Karpas-422 (cell line): ENCODE data around the gene IFNL1. TPM values are rescaled to one million over a fixed set of nuclear protein-coding genes. Genes with fewer than 3 reads are reported as not detected.

Experiments
- DNase-seq: peaks from one replicate; pipeline ENCODE4 v3.0.0-alpha.2; 2015
- H2AFZ ChIP-seq: fragments of 200-600 bp; sonication (generic); 2 replicates; pipeline ENCODE4 v1.6.1; 2014; ENCODE audit warnings: antibody characterized with exemption, low read length, mixed read lengths
- H3K27ac ChIP-seq: fragments of 200-600 bp; sonication (generic); 2 replicates; pipeline ENCODE4 v1.5.1; 2014; ENCODE audit warnings: mild to moderate bottlenecking, low read length, moderate library complexity
- H3K27me3 ChIP-seq: fragments of 200-600 bp; sonication (generic); 2 replicates; pipeline ENCODE4 v1.6.1; 2014; ENCODE audit warnings: low read length, mixed read lengths
- H3K36me3 ChIP-seq: fragments of 200-600 bp; sonication (generic); 2 replicates; pipeline ENCODE4 v1.6.1; 2014; ENCODE audit warnings: low read length, mixed read lengths; ENCODE audit not compliant: insufficient read depth
- H3K4me1 ChIP-seq: fragments of 200-600 bp; sonication (generic); 2 replicates; pipeline ENCODE4 v1.6.1; 2014; ENCODE audit warnings: mild to moderate bottlenecking, low read length, mixed read lengths
- H3K4me2 ChIP-seq: fragments of 200-600 bp; sonication (generic); 2 replicates; pipeline ENCODE4 v1.6.1; 2014; ENCODE audit warnings: low read length, low read depth, mild to moderate bottlenecking; ENCODE audit not compliant: poor library complexity, severe bottlenecking
- H3K4me3 ChIP-seq: fragments of 200-600 bp; sonication (generic); 2 replicates; pipeline ENCODE4 v1.5.1; 2014; ENCODE audit warnings: mild to moderate bottlenecking, antibody characterized with exemption, low read length, mixed read lengths
- H3K79me2 ChIP-seq: fragments of 200-600 bp; sonication (generic); 2 replicates; pipeline ENCODE4 v1.6.1; 2014; ENCODE audit warnings: mild to moderate bottlenecking, low read length, mixed read lengths
- H3K9ac ChIP-seq: fragments of 200-600 bp; sonication (generic); 2 replicates; pipeline ENCODE4 v1.6.0; 2014; ENCODE audit warnings: low read length
- H3K9me2 ChIP-seq: fragments of 200-600 bp; sonication (generic), shearing (Covaris generic); replicated peaks from 2 replicates; pipeline ENCODE4 v1.6.0; 2014; ENCODE audit warnings: mild to moderate bottlenecking, low read length, moderate library complexity; ENCODE audit not compliant: insufficient read depth
- H3K9me3 ChIP-seq: fragments of 300-700, 200-600 bp; sonication (generic); 2 replicates; pipeline ENCODE4 v1.6.1; 2014; ENCODE audit warnings: low read length, mixed read lengths
- H4K20me1 ChIP-seq: fragments of 200-600 bp; sonication (generic); 2 replicates; pipeline ENCODE4 v1.6.1; 2014; ENCODE audit warnings: mild to moderate bottlenecking, antibody characterized with exemption, low read length, low read depth; ENCODE audit not compliant: insufficient read depth
- total RNA-seq: library from RNA; depleted of rRNA; stranded (reverse); fragments of >200 nt; shearing (Covaris generic); gene quantifications from 2 replicates; pipeline ENCODE4 v1.2.3, GENCODE V29; 2014; ENCODE audit warnings: low replicate concordance

Gene IFNL1
- total RNA-seq, 1 experiment from 2014 or later = not detected

- Histone ChIP-seq H2AFZ (no peak overlapping the region), H3K4me1 (no peaks in the 10 kb centered on the region), H3K27ac (no peak overlapping the region), H3K27me3 (no peaks in the 10 kb centered on the region), H3K9me2 (no peaks in the 10 kb centered on the region), H4K20me1 (no peaks in the 10 kb centered on the region), H3K9ac (no peak overlapping the region), H3K9me3 (no peaks in the 10 kb centered on the region), H3K79me2 (no peaks in the 10 kb centered on the region), H3K36me3 (no peaks in the 10 kb centered on the region), H3K4me2 (no peak overlapping the region), H3K4me3 (no peak overlapping the region)
- no peak for DNase-seq
Observed at GRCh38 chr19:39317476-39317875, 21.3 kb downstream of the IFNL1 start.

GRCh38 chr19:39318071-39318470, 21.9 kb downstream of the IFNL1 start:
- Histone ChIP-seq H3K36me3 (no peaks in the 10 kb centered on the region), H3K4me1 (no peaks in the 10 kb centered on the region), H3K9ac (no peak overlapping the region), H3K9me2 (no peaks in the 10 kb centered on the region), H3K4me2 (no peak overlapping the region), H3K79me2 (no peaks in the 10 kb centered on the region), H4K20me1 (no peaks in the 10 kb centered on the region), H3K9me3 (no peaks in the 10 kb centered on the region), H2AFZ (no peak overlapping the region), H3K27me3 (no peaks in the 10 kb centered on the region), H3K27ac (no peak overlapping the region), H3K4me3 (no peak overlapping the region)
- no peak for DNase-seq

- no peak for DNase-seq
- Histone ChIP-seq H3K9me3 (no peaks in the 10 kb centered on the region), H3K36me3 (no peaks in the 10 kb centered on the region), H3K9ac (no peak overlapping the region), H4K20me1 (no peaks in the 10 kb centered on the region), H3K79me2 (no peaks in the 10 kb centered on the region), H3K9me2 (no peaks in the 10 kb centered on the region), H3K27ac (no peak overlapping the region), H3K4me1 (no peaks in the 10 kb centered on the region), H2AFZ (no peak overlapping the region), H3K4me3 (no peak overlapping the region), H3K4me2 (no peak overlapping the region), H3K27me3 (no peaks in the 10 kb centered on the region)
Observed at GRCh38 chr19:39318690-39319089, 22.5 kb downstream of the IFNL1 start.

GRCh38 chr19:39319098-39319891, 23.1 kb downstream of the IFNL1 start:
- Histone ChIP-seq H3K36me3 (no peaks in the 10 kb centered on the region), H3K9me2 (no peaks in the 10 kb centered on the region), H3K4me3 (no peak overlapping the region), H3K27ac (no peak overlapping the region), H3K4me1 (no peaks in the 10 kb centered on the region), H3K4me2 (no peak overlapping the region), H3K79me2 (no peaks in the 10 kb centered on the region), H3K27me3 (no peaks in the 10 kb centered on the region), H3K9me3 (no peaks in the 10 kb centered on the region), H2AFZ (no peak overlapping the region), H4K20me1 (no peaks in the 10 kb centered on the region), H3K9ac (no peak overlapping the region)
- no peak for DNase-seq

- H3K79me2 ChIP-seq = no peaks in the 10 kb centered on the region
- no peak for DNase-seq
- H3K9me3 ChIP-seq = no peaks in the 10 kb centered on the region
- no peaks in the 10 kb centered on the region for H3K27me3 ChIP-seq
- H3K36me3 ChIP-seq = no peaks in the 10 kb centered on the region
- no peak overlapping the region for H3K4me3 ChIP-seq
- no peak overlapping the region for H3K9ac ChIP-seq
- no peaks in the 10 kb centered on the region for H4K20me1 ChIP-seq
- no peak overlapping the region for H3K27ac ChIP-seq
- H3K9me2 ChIP-seq = no peaks in the 10 kb centered on the region
- H3K4me2 ChIP-seq = no peak overlapping the region
- H3K4me1 ChIP-seq = no peaks in the 10 kb centered on the region
- no peak overlapping the region for H2AFZ ChIP-seq
Observed at GRCh38 chr19:39319892-39320248, 23.7 kb downstream of the IFNL1 start.

GRCh38 chr19:39321117-39321831, 25.1 kb downstream of the IFNL1 start:
- H3K27me3 ChIP-seq = no peaks in the 10 kb centered on the region
- DNase-seq = no peak
- H3K9me2 ChIP-seq = no peaks in the 10 kb centered on the region
- H3K4me1 ChIP-seq = no peaks in the 10 kb centered on the region
- no peak overlapping the region for H3K4me3 ChIP-seq
- H3K79me2 ChIP-seq = no peaks in the 10 kb centered on the region
- no peaks in the 10 kb centered on the region for H3K9me3 ChIP-seq
- no peak overlapping the region for H3K27ac ChIP-seq
- H3K9ac ChIP-seq = no peak overlapping the region
- H3K4me2 ChIP-seq = no peak overlapping the region
- H2AFZ ChIP-seq = no peak overlapping the region
- no peaks in the 10 kb centered on the region for H4K20me1 ChIP-seq
- H3K36me3 ChIP-seq = no peaks in the 10 kb centered on the region

GRCh38 chr19:39321832-39322176, 25.6 kb downstream of the IFNL1 start:
- Histone ChIP-seq H2AFZ (no peak overlapping the region), H3K9ac (no peak overlapping the region), H3K27me3 (no peaks in the 10 kb centered on the region), H3K79me2 (no peaks in the 10 kb centered on the region), H4K20me1 (no peaks in the 10 kb centered on the region), H3K4me1 (no peaks in the 10 kb centered on the region), H3K9me3 (no peaks in the 10 kb centered on the region), H3K9me2 (no peaks in the 10 kb centered on the region), H3K36me3 (no peaks in the 10 kb centered on the region), H3K4me2 (no peak overlapping the region), H3K27ac (no peak overlapping the region), H3K4me3 (no peak overlapping the region)
- no peak for DNase-seq

GRCh38 chr19:39324242-39324842, 28.1 kb downstream of the IFNL1 start:
- Histone ChIP-seq H3K4me3 (no peak overlapping the region), H2AFZ (no peak overlapping the region), H3K27ac (no peak overlapping the region)

More at GRCh38 chr19:39324242-39324842, 28.1 kb downstream of the IFNL1 start:
- H3K9me2 ChIP-seq = no peaks in the 10 kb centered on the region
- no peaks in the 10 kb centered on the region for H3K79me2 ChIP-seq
- no peaks in the 10 kb centered on the region for H3K27me3 ChIP-seq
- H3K36me3 ChIP-seq = no peaks in the 10 kb centered on the region
- no peaks in the 10 kb centered on the region for H3K4me1 ChIP-seq
- no peaks in the 10 kb centered on the region for H4K20me1 ChIP-seq
- DNase-seq = no peak
- H3K9ac ChIP-seq = no peak overlapping the region
- no peak overlapping the region for H3K4me2 ChIP-seq
- H3K9me3 ChIP-seq = no peaks in the 10 kb centered on the region
